HCT116 (cell line): ENCODE measurements around the gene NT5C1B.

ENCODE experiments used
- CTCF ChIP-seq, 3 experiments: fragments of 200-600 bp in 1 of 3; sonication (generic) in 1 of 3; IDR thresholded peaks in 2 of 3; conservative IDR thresholded peaks in 1 of 3; 2 replicates each; pipeline ENCODE4 v1.5.1; 2012 to 2017; ENCODE audit warnings: low read depth in 2 of 3, low read length in 2 of 3, antibody characterized with exemption in 1 of 3, borderline replicate concordance in 1 of 3, control low read depth in 1 of 3, mild to moderate bottlenecking in 1 of 3, mixed read lengths in 1 of 3, mixed run types in 1 of 3, moderate library complexity in 1 of 3; ENCODE audit not compliant: insufficient read depth in 1 of 3
- EGR1 ChIP-seq: IDR thresholded peaks from 2 replicates; pipeline ENCODE4 v1.6.1; 2012; ENCODE audit warnings: low read depth
- EZH2 ChIP-seq: fragments of 200-600 bp; sonication (generic); IDR thresholded peaks from 2 replicates; pipeline ENCODE4 v1.6.1; 2017; ENCODE audit warnings: antibody characterized with exemption, mixed run types
- EZH2phosphoT487 ChIP-seq: fragments of 200-600 bp; IDR thresholded peaks from 2 replicates; pipeline ENCODE4 v1.6.1; 2018; ENCODE audit warnings: antibody characterized with exemption, borderline replicate concordance
- JUND ChIP-seq: IDR thresholded peaks from 2 replicates; pipeline ENCODE4 v1.6.1; 2012
- MAX ChIP-seq: IDR thresholded peaks from 2 replicates; pipeline ENCODE4 v1.6.1; 2012
- POLR2A ChIP-seq: IDR thresholded peaks from 2 replicates; pipeline ENCODE4 v1.7.0; 2011; ENCODE audit warnings: borderline replicate concordance; ENCODE audit not compliant: insufficient read depth, insufficient read length; ENCODE audit errors: extremely low read depth
- POLR2AphosphoS5 ChIP-seq: IDR thresholded peaks from 2 replicates; pipeline ENCODE4 v1.6.1; 2011; ENCODE audit warnings: mild to moderate bottlenecking, low read depth, low read length, moderate library complexity
- SIN3A ChIP-seq: IDR thresholded peaks from 2 replicates; pipeline ENCODE4 v1.6.1; 2012; ENCODE audit warnings: low read depth
- SP1 ChIP-seq: IDR thresholded peaks from 2 replicates; pipeline ENCODE4 v1.6.1; 2012; ENCODE audit warnings: low read depth
- YY1 ChIP-seq: IDR thresholded peaks from 2 replicates; pipeline ENCODE4 v1.6.1; 2011; ENCODE audit warnings: low read length, low read depth, moderate library complexity, mild to moderate bottlenecking; ENCODE audit not compliant: insufficient replicate concordance; ENCODE audit errors: extremely low read depth
- ZBTB33 ChIP-seq: IDR thresholded peaks from 2 replicates; pipeline ENCODE4 v1.6.1; 2011; ENCODE audit warnings: mild to moderate bottlenecking, low read length, moderate library complexity; ENCODE audit not compliant: insufficient replicate concordance; ENCODE audit errors: extremely low read depth

GRCh38 chr2:18610090-18610489, 20.7 kb upstream of the NT5C1B start:
- TF ChIP-seq POLR2AphosphoS5 (no peak), CTCF (IDR thresholded peaks at IDR 0.05 in 2 of 3, conservative IDR thresholded peaks at IDR 0.05 in 1 of 3; ENCODE audit: borderline replicate concordance in 1 of 3, insufficient read depth in 1 of 3, low read depth in 2 of 3, low read length in 2 of 3) (no peak), EZH2phosphoT487 (no peak), POLR2A (no peak), SIN3A (no peak), YY1 (no peak), JUND (no peak), EGR1 (no peak), EZH2 (no peak), ZBTB33 (no peak), MAX (no peak), SP1 (no peak)
